Measurements from ENCODE around the gene EML1. TPM values are rescaled to one million over a fixed set of nuclear protein-coding genes. Genes with fewer than 3 reads are reported as not detected.
"Not testable (repeated sequence)": the region's sequence is repeated elsewhere in the genome, so short reads cannot be mapped to it uniquely, and the experiment has no call there.

EML1 gene
- total RNA-seq, 2 donors from 2014 or later, result 23.6 to 34.6 TPM

DNA sequence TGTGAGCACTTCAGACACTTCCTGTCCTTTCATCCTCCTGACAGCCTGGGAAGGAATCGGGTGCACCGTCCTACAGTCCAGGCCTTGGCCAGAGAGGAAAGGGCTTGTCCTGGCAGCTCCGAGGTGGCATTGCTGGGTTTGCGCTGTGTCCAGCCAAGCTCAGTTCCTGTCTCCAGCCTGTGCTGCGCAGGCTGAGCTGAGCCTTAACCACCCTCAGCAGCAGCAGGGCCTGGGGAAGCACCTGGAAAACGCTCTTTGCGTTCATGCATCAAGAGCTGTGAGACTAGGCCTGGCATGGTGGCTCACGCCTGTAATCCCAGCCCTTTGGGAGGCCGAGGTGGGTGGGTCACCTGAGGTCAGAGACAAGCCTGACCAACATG, 33.7 kb upstream of the EML1 start:
- TF ChIP-seq, protein P1, sequence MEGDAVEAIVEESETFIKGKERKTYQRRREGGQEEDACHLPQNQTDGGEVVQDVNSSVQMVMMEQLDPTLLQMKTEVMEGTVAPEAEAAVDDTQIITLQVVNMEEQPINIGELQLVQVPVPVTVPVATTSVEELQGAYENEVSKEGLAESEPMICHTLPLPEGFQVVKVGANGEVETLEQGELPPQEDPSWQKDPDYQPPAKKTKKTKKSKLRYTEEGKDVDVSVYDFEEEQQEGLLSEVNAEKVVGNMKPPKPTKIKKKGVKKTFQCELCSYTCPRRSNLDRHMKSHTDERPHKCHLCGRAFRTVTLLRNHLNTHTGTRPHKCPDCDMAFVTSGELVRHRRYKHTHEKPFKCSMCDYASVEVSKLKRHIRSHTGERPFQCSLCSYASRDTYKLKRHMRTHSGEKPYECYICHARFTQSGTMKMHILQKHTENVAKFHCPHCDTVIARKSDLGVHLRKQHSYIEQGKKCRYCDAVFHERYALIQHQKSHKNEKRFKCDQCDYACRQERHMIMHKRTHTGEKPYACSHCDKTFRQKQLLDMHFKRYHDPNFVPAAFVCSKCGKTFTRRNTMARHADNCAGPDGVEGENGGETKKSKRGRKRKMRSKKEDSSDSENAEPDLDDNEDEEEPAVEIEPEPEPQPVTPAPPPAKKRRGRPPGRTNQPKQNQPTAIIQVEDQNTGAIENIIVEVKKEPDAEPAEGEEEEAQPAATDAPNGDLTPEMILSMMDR (IDR thresholded peaks at IDR 0.05), result no peak
- TF ChIP-seq POLR2A (IDR thresholded peaks at IDR 0.05), result no peak
- no peak for DNase-seq

DNA sequence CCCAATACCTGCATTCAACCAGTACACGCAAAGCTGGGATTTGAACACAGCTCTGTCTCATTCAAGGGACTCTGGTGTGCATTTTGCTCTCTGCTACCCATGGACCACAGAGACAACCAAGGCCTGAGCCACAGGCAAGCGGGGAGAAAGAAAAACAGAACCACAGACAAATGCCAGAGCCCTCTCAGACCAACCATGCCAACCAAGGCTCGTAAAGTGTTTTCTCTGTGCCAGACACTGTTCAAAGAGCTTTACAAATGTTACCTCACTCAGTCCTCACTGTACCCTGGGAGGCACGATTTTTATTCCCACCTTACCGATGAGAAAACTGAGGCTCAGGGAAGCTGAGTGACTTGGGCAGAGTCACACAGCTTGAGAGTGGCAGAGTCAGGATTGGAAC, 32.4 kb upstream of the EML1 start:
- Histone ChIP-seq H3K27ac (no peak overlapping the region), H3K36me3 (replicated peaks in 1 of 2; ENCODE audit: insufficient read depth in 1 of 2, low read depth in 2 of 2) (no peaks in the 10 kb centered on the region), H3K4me1 (peaks cover 17% of the 10 kb centered on the region), H3K27me3 (no peaks in the 10 kb centered on the region), H3K4me3 (no peak overlapping the region), H3K9me3 (no peaks in the 10 kb centered on the region)
- intact Hi-C loops (cut with DNase I), result no loop called here
- ATAC-seq, result no peak
- TF ChIP-seq, protein P1 (IDR thresholded peaks at IDR 0.05), result no peak
- no peak for TF ChIP-seq POLR2A (IDR thresholded peaks at IDR 0.05)
- no peak for DNase-seq
- 77 to 83% methylated on average over 4 to 5 of the region's 5 CpGs for WGBS, 2 donors

More for the DNA sequence above, 33.7 kb upstream of the EML1 start:
- intact Hi-C loops (cut with DNase I), result no loop called here
- Histone ChIP-seq H3K27me3 (no peaks in the 10 kb centered on the region), H3K36me3 (replicated peaks in 1 of 2; ENCODE audit: insufficient read depth in 1 of 2, low read depth in 2 of 2) (no peaks in the 10 kb centered on the region), H3K4me1 (peaks cover 29% of the 10 kb centered on the region), H3K27ac (no peak overlapping the region), H3K9me3 (no peaks in the 10 kb centered on the region), H3K4me3 (no peak overlapping the region)
- 82 to 86% methylated on average over 5 to 9 of the region's 9 CpGs for WGBS, 2 donors
- ATAC-seq, result no peak

DNA sequence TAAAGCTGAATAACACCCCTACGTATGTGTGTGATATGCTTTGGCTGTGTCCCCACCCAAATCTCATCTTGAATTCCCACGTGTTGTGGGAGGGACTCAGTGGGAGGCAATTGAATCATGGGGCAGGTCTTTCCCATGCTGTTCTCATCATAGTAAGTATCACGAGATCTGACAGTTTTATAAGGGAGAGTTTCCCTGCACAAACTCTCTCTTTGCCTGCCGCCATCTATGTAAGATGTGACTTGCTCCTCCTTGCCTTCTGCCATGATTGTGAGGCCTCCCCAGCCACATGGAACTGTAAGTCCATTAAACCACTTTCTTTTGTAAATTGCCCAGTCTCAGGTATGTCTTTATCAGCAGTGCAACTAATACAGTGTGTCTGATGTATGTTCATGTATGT, 30.3 kb upstream of the EML1 start:
- H3K4me1 ChIP-seq, result peaks cover 21% of the 10 kb centered on the region
- ATAC-seq; H3K9me3 ChIP-seq; H3K4me3 ChIP-seq; H3K36me3 ChIP-seq (replicated peaks in 1 of 2; ENCODE audit: insufficient read depth in 1 of 2, low read depth in 2 of 2); H3K27me3 ChIP-seq; intact Hi-C loops (cut with DNase I); DNase-seq; H3K27ac ChIP-seq: not testable (repeated sequence)
- 86 to 91% methylated on average over 4 of the region's 4 CpGs for WGBS, 2 donors

DNA sequence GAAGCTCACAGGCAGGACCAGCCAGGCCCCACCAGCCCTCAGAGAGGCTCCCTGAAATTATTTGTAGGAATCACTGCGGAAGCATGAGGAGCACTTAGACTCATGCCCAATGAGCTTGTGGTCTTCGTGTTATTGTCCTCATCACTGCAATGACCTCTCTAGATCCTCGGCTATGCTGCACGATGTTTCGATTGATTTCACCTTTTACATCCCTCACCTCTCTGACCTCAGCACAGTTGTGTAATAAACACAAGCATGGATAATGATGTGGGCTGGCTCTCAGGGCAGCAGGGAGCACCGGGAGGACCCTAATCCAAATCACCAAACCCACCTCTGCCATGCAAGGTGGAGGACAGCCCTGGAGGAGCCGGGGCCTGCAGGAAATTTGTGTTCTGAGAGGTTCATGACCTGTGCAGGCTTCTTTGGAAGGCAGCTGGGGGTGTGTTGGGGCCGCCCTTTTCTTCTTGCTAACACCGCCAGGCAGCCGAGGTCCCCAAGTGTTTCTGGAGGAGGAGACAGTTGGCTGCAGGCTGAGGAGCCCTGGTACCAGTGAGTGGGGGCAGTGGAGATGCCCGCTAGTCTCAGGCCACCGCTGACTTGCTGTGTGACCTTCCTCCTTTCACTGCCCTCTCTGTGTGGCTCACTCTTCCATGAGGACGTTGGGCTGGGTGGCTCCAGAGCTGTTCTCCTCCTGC, 29.5 kb upstream of the EML1 start:
- H3K4me3 ChIP-seq, result no peak overlapping the region
- WGBS, 2 donors, result 81 to 85% methylated on average over 11 to 13 of the region's 13 CpGs
- TF ChIP-seq, protein P1 (IDR thresholded peaks at IDR 0.05), result no peak
- no peak for TF ChIP-seq POLR2A (IDR thresholded peaks at IDR 0.05)
- H3K36me3 ChIP-seq (replicated peaks in 1 of 2; ENCODE audit: insufficient read depth in 1 of 2, low read depth in 2 of 2), result no peaks in the 10 kb centered on the region
- H3K4me1 ChIP-seq, result peaks cover 21% of the 10 kb centered on the region
- H3K27ac ChIP-seq, result no peak overlapping the region
- no peak for DNase-seq
- no peak for ATAC-seq
- no peaks in the 10 kb centered on the region for H3K27me3 ChIP-seq
- intact Hi-C loops (cut with DNase I), result no loop called here
- H3K9me3 ChIP-seq, result no peaks in the 10 kb centered on the region

DNA sequence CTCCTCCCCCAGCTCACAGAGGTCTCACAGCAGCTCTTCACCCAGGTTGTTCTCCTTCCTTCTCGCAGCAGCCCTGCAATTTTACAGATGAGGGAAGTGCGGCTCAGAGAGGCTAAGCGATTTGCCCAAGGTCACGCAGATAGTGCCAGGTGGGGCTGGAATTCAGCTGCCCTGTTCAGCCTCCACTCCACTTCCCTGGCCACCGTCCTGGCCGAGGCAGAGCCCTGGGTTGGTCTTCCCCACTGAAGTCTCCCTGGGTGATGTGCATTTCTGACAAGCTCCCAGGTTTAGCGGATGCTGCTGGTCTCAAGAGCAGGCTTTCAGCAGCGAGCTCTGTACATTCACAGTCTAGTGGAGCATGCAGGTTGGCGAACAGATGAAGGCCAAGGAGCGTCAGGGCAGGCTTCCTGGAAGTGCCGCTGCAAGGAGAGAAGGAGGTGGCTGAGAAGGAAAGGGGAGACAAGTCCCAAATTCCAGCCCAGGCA, 28.9 kb upstream of the EML1 start:
- no peak for DNase-seq
- H3K9me3 ChIP-seq, result no peaks in the 10 kb centered on the region
- peaks cover 21% of the 10 kb centered on the region for H3K4me1 ChIP-seq
- intact Hi-C loops (cut with DNase I), result no loop called here
- H3K27me3 ChIP-seq, result no peaks in the 10 kb centered on the region
- no peaks in the 10 kb centered on the region for H3K36me3 ChIP-seq (replicated peaks in 1 of 2; ENCODE audit: insufficient read depth in 1 of 2, low read depth in 2 of 2)
- ATAC-seq, result no peak
- H3K4me3 ChIP-seq, result no peak overlapping the region
- TF ChIP-seq POLR2A (IDR thresholded peaks at IDR 0.05), result no peak
- TF ChIP-seq, protein P1 (IDR thresholded peaks at IDR 0.05), result no peak
- H3K27ac ChIP-seq, result no peak overlapping the region
- WGBS, 2 donors, result 38 to 49% methylated on average over 9 to 11 of the region's 11 CpGs

All from body of pancreas (tissue), 4 donors.